HG02870 (cell line): ENCODE results near the gene CIRBP.

ENCODE experiments used
- ATAC-seq: cut with Tn5 transposase; IDR thresholded peaks from one replicate; pipeline ENCODE4 v1.9.1; 2021; ENCODE audit warnings: mild to moderate bottlenecking, moderate library complexity; ENCODE audit not compliant: unreplicated experiment

CIRBP gene

DNA sequence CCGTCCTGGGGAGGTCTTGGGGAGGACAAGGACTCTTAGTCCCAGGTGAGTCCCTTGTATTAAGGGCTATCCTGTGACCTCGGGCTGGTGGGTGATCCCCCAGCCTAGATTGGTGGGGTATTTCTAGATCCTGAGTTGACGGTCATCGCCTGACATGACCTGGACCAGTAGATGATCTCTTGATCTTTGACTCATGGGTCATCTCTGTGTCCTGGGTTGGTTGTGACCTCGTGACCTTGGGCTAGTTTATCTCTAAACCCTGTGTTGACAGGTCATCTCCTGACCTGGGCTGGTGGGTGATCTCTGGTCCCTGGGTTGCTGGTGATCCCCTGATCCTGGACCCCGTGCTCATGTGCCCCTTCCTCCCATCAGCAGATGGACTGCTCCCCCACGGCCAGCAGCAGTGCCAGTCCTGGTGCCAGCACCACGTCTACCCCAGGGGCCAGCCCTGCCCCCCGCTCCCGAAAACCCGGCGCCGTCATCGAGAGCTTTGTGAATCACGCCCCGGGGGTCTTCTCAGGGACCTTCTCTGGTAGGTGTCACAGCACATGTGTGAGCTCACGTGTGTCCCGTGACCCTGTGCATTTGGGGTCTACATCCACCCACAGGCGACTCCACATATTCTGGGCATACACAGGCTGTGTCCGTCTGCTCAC lies 14.5 kb upstream of the CIRBP start:
- ATAC-seq = no peak

GRCh38 chr19:1255186-1256161 lies 13.7 kb upstream of the CIRBP start:
- ATAC-seq = no peak

DNA sequence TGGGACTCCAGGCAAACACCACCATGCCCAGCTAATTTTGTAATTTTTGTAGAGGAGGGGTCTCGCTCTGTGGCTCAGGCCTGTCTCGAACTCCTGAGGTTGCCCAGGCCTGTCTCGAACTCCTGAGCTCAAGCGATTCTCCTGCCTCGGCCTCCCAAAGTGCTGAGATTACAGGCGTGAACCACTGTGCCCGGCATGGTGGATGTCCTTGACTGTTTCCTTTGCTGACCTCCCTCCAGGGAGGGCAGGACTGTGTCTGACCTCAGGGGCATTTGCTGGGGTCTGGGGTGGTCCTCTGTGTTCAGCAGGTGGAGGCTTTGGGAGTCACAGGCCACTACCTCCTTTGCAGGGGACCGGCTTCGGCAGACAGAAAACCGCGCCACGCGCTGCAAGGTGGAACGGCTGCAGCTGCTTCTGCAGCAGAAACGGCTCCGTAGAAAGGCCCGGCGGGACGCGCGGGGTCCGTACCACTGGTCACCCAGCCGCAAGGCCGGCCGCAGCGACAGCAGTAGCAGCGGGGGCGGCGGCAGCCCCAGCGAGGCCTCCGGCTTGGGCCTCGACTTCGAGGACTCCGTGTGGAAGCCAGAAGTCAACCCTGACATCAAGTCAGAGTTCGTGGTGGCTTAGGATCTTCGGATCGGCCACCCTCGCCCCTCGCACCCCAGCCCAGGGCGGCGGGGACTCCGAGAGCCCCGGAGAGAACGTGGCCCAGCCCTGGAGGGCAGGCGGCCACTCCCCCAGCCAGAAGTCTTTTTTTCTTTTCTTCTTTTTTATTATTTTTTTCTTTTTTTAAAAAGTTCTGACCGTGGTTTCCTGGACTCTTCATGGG lies 12.3 kb upstream of the CIRBP start:
- ATAC-seq = no peak

- ATAC-seq = no peak
These were observed 11.5 kb upstream of the CIRBP start for GRCh38 chr19:1257475-1258162.

GRCh38 chr19:1258163-1258492 lies 11.0 kb upstream of the CIRBP start:
- no peak for ATAC-seq

- ATAC-seq = no peak
These were observed 10.4 kb upstream of the CIRBP start for GRCh38 chr19:1258707-1259205.

DNA sequence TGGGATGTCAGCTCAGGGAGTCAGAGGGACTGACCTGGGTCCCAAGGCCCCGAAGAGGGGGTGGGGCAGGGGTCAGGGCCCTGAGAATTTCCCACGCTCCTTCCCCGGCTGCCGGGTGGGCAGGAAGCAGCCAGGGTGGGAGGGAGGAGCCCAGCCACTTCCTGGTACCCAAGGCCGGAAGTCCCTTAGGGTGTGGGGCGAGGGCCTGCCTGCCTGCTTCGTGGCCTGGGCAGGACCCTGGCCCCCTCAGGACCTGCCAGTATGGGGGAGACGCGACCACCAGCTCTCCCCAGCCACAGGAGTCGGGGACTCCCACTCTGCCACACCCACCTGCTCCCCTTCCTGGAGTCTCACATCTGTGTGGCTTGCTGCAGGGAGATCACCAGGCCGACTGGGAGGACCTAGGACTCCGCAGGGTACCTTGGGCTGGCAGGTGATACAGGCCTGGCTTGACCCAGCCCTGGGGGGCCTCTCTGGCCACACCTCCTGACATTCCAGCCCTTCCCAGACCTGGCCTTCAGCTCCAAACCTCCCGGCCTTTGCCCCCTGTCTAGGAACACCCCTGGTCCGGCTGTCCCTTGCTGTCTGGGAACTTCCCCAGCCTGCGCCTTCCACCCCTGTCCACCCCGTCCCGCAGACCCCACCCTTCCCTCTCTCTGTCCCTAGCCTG lies 9.8 kb upstream of the CIRBP start:
- no peak for ATAC-seq

DNA sequence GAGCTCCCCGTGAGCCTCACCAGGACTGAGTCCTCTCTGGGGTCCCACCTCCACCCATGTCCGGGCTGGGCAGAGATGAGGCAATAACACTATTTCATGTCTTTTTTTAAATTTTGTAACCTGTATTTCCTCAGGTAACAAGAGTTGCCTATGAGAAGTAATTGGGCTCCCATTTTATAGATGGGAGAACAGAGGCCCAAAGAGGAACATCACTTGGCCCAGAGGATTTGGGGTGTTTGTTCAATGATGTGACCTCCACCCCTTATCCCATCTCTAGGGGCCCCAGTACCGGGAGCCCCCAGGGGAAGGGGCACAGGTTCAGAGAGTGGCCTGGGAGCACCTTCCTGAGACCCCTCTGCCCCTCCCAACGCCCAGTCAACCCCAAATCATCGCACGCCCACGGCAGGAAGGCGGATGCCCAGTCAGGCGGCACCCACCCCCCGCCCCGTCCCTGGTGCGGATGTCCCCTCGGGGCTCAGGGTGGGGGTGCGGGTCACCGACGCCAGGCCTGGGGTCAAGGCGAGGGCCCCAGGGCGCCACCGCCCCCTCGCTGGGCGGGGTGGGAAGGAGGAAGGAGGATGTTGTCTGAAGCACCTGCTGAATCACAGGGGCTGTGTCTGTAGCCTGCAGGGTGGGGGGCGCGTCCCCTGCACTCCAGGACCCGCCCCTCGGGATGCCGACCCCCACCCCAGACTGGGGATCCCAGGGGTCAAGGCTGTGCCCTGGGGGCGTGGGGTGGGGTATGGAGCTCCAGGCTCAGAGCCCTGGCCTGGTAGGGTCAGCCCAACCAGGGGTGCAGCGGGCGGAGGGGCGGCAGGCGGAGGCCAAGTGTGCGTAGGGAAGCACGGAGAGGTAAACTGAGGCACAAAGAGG lies 9.0 kb upstream of the CIRBP start:
- ATAC-seq = no peak

GRCh38 chr19:1260749-1261537 lies 8.2 kb upstream of the CIRBP start:
- ATAC-seq = peak; percentile 55

DNA sequence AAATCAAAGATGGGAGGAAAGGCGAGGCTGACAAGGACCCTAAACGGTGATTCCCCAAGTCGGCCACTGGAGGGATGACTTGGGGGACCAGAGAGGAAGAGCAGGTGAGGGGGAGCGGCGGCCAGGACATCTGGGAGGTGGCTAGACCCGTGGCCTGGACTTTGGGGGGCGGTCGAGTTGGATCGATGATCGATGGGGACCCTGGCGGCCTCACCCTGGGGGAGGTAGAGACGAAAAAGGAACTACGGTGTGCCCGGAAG lies 7.7 kb upstream of the CIRBP start:
- no peak for ATAC-seq

- ATAC-seq = no peak
These were observed 7.1 kb upstream of the CIRBP start for GRCh38 chr19:1261798-1262622.

DNA sequence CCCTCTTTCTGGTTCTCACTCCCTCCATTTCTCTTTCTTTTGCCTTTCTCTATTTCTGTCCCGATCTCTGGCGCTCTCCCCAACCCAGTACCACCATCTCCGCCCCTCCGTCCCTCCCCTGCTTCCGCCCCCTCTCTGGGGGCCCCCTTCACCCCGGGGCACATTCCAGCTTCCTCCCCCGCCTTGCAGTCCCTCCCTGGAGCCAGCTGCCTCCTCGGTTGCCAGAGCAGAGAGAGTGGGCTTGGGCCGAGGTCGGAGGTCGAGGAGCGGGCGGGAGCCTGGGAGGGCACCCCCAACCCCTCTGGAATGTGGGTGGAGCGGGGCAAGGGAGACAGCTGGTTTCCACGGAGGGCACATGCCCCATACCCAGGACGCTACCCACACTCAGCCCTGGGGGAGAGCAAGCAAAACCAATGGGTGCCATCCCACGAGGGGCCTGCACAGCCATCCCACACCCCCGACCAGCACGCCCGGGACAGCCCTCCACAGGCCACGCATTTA lies 6.5 kb upstream of the CIRBP start:
- no peak for ATAC-seq

DNA sequence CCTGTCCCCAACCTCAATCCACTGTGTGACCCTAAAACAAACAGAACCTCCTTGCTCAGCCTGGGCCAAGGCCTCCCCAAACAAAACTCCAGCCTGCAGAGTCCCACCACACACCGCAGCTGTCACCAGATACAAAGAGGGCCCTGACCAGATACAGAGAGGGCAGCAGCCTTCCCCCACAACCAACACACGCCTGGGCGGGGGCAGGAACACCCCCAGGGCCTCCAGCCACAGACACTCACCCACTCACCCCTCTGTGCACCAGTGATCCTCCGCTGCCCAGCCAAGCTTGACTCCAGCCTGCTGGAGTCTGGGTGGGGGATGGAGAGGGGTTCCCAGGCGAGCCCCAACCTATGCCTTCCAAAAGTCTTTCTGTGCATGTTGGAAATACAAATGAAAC lies 5.9 kb upstream of the CIRBP start:
- ATAC-seq = no peak

DNA sequence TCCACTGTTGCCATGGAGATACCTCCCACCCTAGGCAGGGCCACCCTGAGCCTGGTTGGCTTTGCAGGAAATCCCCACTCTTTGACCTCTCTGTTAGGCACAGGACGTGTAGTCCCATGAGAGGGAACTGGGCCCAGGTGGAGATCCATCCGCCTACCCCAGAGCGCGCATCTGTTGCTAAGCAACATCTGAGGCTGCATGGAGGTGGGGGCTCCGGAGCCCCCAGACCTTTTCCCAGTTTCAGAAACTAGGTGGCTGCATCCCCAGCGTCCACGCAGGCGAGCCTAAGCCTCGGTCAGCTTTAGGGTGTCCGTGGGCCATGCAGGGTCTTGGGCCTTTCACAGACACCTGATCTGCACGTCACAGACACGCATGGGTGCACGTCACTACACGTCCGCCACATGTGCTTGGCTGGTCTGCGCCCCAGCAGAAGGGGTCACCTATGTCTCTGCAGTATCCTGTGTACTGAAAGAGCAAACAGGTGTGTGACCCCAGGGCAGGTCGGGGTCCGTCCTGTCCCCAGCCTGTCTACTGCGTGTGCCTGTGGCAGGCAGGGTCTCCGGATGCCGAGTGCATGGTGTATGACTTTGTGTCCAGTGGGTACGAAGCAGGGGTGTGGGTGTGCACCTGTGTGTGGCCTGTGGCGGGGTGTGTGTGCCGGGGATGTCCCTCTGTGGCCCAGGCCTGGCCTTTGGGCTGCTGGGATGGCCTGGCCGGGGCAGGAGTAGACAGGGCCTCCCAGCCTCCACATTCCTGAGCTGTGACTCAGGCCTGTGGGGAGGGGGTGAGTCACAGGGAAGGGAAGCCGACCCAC lies 4.1 kb upstream of the CIRBP start:
- no peak for ATAC-seq

GRCh38 chr19:1265615-1266128 lies 3.5 kb upstream of the CIRBP start:
- no peak for ATAC-seq

GRCh38 chr19:1266129-1266915 lies 2.8 kb upstream of the CIRBP start:
- no peak for ATAC-seq
